Colonic mucosa (tissue), 4 donors: ENCODE measurements around the gene CNPY2. TPM values are rescaled to one million over a fixed set of nuclear protein-coding genes. Genes with fewer than 3 reads are reported as not detected.
"Not testable (repeated sequence)": the region's sequence is repeated elsewhere in the genome, so short reads cannot be mapped to it uniquely, and the experiment has no call there.

Experiments used
- DNase-seq: peaks from one replicate; pipeline ENCODE4 v3.0.0-alpha.2; 2020
- H3K27ac ChIP-seq: fragments of 200-600 bp; one replicate; pipeline ENCODE4 v1.8.0; 2021
- H3K27me3 ChIP-seq: fragments of 200-600 bp; one replicate; pipeline ENCODE4 v1.8.0; 2021
- H3K36me3 ChIP-seq: fragments of 200-600 bp; one replicate; pipeline ENCODE4 v1.8.0; 2021
- H3K4me1 ChIP-seq: fragments of 200-600 bp; one replicate; pipeline ENCODE4 v1.8.0; 2021; ENCODE audit warnings: mild to moderate bottlenecking
- H3K4me3 ChIP-seq: fragments of 200-600 bp; one replicate; pipeline ENCODE4 v1.8.0; 2021
- H3K9ac ChIP-seq, 2 donors: one replicate each; pipeline ENCODE4 v1.7.0; 2013; ENCODE audit warnings: control low read depth in 2 of 2, low read depth in 2 of 2, low read length in 2 of 2
- H3K9me3 ChIP-seq: fragments of 200-600 bp; one replicate; pipeline ENCODE4 v1.8.0; 2021
- CTCF ChIP-seq: fragments of 200-600 bp; IDR thresholded peaks from one replicate; pipeline ENCODE4 v1.8.0; 2022; ENCODE audit warnings: antibody characterized with exemption, mild to moderate bottlenecking
- intact Hi-C: fragments of 100-400 bp; cut with DNase I; formaldehyde crosslinking; loops from one replicate; pipeline ENCODE4 v1.14.1; 2022
- total RNA-seq, 2 donors: library from RNA; stranded (reverse); fragmentation: NEBNext Ultra II Directional in 1 of 2; extraction: Animal tissue kit (Norgen Biotek cat#: 25700) in 1 of 2; gene quantifications; one replicate each; pipeline ENCODE4 v1.2.1, GENCODE V29; 2021
- donor health status: healthy.
- donor health status: DM: no; HTN: no; CAD: no.
- donor health status: DM: no; HTN: no; CAD: no.

Gene CNPY2
- total RNA-seq, 2 donors from 2014 or later, result 76.8 to 144 TPM

GRCh38 chr12:56297400-56297799 is 18.4 kb downstream of the CNPY2 start:
- intact Hi-C loops, result loop anchor here (10.0 kb wide), 1 partner anchor 93 kb away; no protein-coding TSS in a partner anchor

GRCh38 chr12:56296295-56296694 is 19.5 kb downstream of the CNPY2 start:
- Histone ChIP-seq H3K9me3 (no peaks in the 10 kb centered on the region), H3K9ac (no peak overlapping the region), H3K36me3 (no peaks in the 10 kb centered on the region), H3K4me3 (no peak overlapping the region), H3K27me3 (no peaks in the 10 kb centered on the region), H3K4me1 (peaks cover 29% of the 10 kb centered on the region), H3K27ac (no peak overlapping the region)
- TF ChIP-seq CTCF, result no peak
- intact Hi-C loops, result loop anchor here (10.0 kb wide), 1 partner anchor 91 kb away; no protein-coding TSS in a partner anchor
- DNase-seq, result no peak

More at GRCh38 chr12:56297400-56297799, 18.4 kb downstream of the CNPY2 start:
- H3K9ac ChIP-seq, result no peak overlapping the region
- no peaks in the 10 kb centered on the region for H3K36me3 ChIP-seq
- no peaks in the 10 kb centered on the region for H3K27me3 ChIP-seq
- peaks cover 29% of the 10 kb centered on the region for H3K4me1 ChIP-seq
- H3K4me3 ChIP-seq, result no peak overlapping the region
- no peak for DNase-seq
- H3K27ac ChIP-seq, result no peak overlapping the region
- no peak for TF ChIP-seq CTCF
- H3K9me3 ChIP-seq, result no peaks in the 10 kb centered on the region

GRCh38 chr12:56293795-56294194 is 22.0 kb downstream of the CNPY2 start:
- Histone ChIP-seq H3K27me3 (no peaks in the 10 kb centered on the region), H3K4me3 (no peak overlapping the region), H3K9me3 (no peaks in the 10 kb centered on the region), H3K27ac (no peak overlapping the region), H3K4me1 (peaks cover 23% of the 10 kb centered on the region), H3K36me3 (peaks cover 7% of the 10 kb centered on the region), H3K9ac (no peak overlapping the region)
- intact Hi-C loops, result loop anchor here (10.0 kb wide), 1 partner anchor 89 kb away; no protein-coding TSS in a partner anchor
- no peak for DNase-seq
- TF ChIP-seq CTCF, result no peak

GRCh38 chr12:56288705-56289387 is 26.9 kb downstream of the CNPY2 start:
- intact Hi-C loops, result no loop called here
- DNase-seq, result no peak
- Histone ChIP-seq H3K27ac (no peak overlapping the region), H3K4me3 (no peak overlapping the region), H3K4me1 (no peaks in the 10 kb centered on the region), H3K9ac (no peak overlapping the region), H3K36me3 (peaks cover 7% of the 10 kb centered on the region), H3K27me3 (no peaks in the 10 kb centered on the region), H3K9me3 (no peaks in the 10 kb centered on the region)
- no peak for TF ChIP-seq CTCF

GRCh38 chr12:56286044-56286830 is 29.6 kb downstream of the CNPY2 start:
- DNase-seq, result no peak
- Histone ChIP-seq H3K4me3 (no peak overlapping the region), H3K27me3 (no peaks in the 10 kb centered on the region), H3K9ac (no peak overlapping the region), H3K4me1 (no peaks in the 10 kb centered on the region), H3K9me3 (no peaks in the 10 kb centered on the region), H3K36me3 (peaks cover 29% of the 10 kb centered on the region), H3K27ac (no peak overlapping the region)
- no peak for TF ChIP-seq CTCF
- intact Hi-C loops, result no loop called here

DNA sequence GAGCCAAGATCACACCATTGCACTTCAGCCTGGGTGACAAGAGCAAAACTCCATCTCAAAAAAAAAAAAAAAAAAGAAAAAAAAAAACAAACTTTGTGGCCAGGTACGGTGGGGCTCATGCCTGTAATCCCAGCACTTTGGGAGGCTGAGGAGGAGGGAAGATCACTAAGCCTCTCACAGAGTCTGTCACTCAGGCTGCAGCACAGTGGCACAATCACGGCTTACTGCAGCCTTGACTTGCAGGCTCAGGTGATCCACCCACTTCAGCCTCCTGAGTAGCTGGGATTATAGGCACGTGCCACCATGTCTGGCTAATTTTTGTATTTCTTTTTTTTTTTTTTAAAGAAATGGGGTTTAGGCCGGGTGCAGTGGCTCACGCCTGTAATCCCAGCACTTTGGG is 31.5 kb downstream of the CNPY2 start:
- DNase-seq, H3K27ac ChIP-seq, intact Hi-C loops, H3K27me3 ChIP-seq, H3K9ac ChIP-seq, H3K9me3 ChIP-seq, H3K4me1 ChIP-seq, H3K4me3 ChIP-seq: not testable (repeated sequence)
- H3K36me3 ChIP-seq, result peaks cover 25% of the 10 kb centered on the region
